Testis (tissue), 3 donors: ENCODE measurements around the gene CALB2. TPM values are rescaled to one million over a fixed set of nuclear protein-coding genes. Genes with fewer than 3 reads are reported as not detected.

ENCODE experiments used
- DNase-seq: peaks from one replicate; pipeline ENCODE4 v3.0.0-alpha.2; 2019
- H3K27ac ChIP-seq, 2 donors: fragments of 200-600 bp; sonication (generic); one replicate each; pipeline ENCODE4 v1.5.1; 2019
- H3K27me3 ChIP-seq: fragments of 200-600 bp; sonication (generic); one replicate; pipeline ENCODE4 v1.5.1; 2019
- H3K36me3 ChIP-seq: fragments of 200-600 bp; sonication (generic); one replicate; pipeline ENCODE4 v1.5.1; 2017; ENCODE audit warnings: low read depth; ENCODE audit errors: missing control alignments
- H3K4me1 ChIP-seq: fragments of 200-600 bp; sonication (generic); one replicate; pipeline ENCODE4 v1.5.1; 2019
- H3K4me3 ChIP-seq, 2 donors: fragments of 200-600 bp; sonication (generic); one replicate each; pipeline ENCODE4 v1.5.1; 2017 to 2019
- H3K9me3 ChIP-seq: fragments of 200-600 bp; sonication (generic); one replicate; pipeline ENCODE4 v1.5.1; 2017
- POLR2A ChIP-seq: fragments of 450-650 bp; IDR thresholded peaks from one replicate; pipeline ENCODE4 v1.6.1; 2017; ENCODE audit warnings: antibody characterized with exemption, mild to moderate bottlenecking, moderate library complexity
- WGBS, 2 donors: methylation state at CpG; one replicate each; pipeline ENCODE4 v1.1.5; 2018; 5-methylcytosine and 5-hydroxymethylcytosine counted together
- intact Hi-C: fragments of 100-400 bp; cut with DNase I; formaldehyde crosslinking; loops from one replicate; pipeline ENCODE4 v1.15.1; 2023; ENCODE audit warnings: low total_unique reads
- polyA plus RNA-seq: library from polyadenylated mRNA; stranded (reverse); fragments of 350-450 nt; fragmentation: Illumina TruSeq; extraction: RNeasy Lipid Tissue Mini Kit (QIAGEN cat#74804); gene quantifications from one replicate; pipeline ENCODE4 v1.2.3, GENCODE V29; 2014; ENCODE audit warnings: low read depth, low replicate concordance; ENCODE audit not compliant: insufficient read depth
- total RNA-seq, 2 donors: library from RNA; depleted of rRNA; stranded (reverse); fragments of >200 nt; gene quantifications; one replicate each; pipeline ENCODE4 v1.2.3, GENCODE V29; 2016
- TF ChIP-seq, protein P1 (sequence below), 3 experiments: fragments of 450-650 bp in 2 of 3; fragments of 200-600 bp in 1 of 3; sonication (generic) in 1 of 3; IDR thresholded peaks; one replicate each; pipeline ENCODE4 v1.5.1; 2016 to 2019; ENCODE audit warnings: antibody characterized with exemption in 3 of 3, mild to moderate bottlenecking in 2 of 3, moderate library complexity in 1 of 3

CALB2 gene
- total and polyA plus RNA-seq, 3 donors from 2014 or later, result 3.6 to 53.2 (median 5.1) TPM

DNA sequence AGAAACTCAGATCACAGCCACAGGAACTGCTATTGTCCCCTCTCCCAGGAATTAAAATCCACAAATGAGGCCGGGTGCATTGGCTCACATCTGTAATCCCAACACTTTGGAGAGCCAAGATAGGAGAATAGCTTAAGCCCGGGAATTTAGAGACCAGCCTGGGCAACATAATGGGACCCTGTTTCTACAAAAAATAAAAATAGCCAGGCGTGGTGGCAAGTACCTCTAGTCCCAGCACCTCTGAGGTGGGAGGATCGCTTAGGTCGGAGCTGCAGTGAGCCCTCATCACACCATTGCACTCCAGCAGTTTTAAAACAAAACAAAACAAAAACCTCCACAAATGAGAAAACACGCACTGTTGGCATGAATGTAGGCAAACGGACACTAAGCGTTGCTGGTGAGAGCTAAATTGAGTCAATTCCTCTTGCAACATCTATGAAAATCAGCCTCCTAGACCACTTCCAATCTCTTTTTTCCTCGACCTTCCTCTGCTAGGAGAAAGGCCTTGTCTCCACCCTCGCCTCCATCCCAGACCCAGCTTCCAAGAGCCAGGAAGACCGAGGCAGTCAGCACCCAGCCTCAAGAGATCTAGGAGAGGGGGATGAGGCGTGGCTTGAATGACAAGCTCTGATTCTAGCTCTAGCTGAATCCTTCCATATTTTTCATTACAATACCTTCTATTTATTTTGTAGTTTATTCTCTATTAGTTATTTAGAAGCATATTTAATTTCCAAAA lies 68.5 kb downstream of the CALB2 start:
- intact Hi-C loops, result no loop called here
- Histone ChIP-seq H3K36me3 (no peaks in the 10 kb centered on the region), H3K4me3 (no peak overlapping the region), H3K27me3 (no peaks in the 10 kb centered on the region), H3K27ac (no peak overlapping the region), H3K9me3 (no peaks in the 10 kb centered on the region), H3K4me1 (no peaks in the 10 kb centered on the region)
- WGBS, 2 donors, result 46 to 55% methylated on average over 12 of the region's 12 CpGs
- no peak for DNase-seq
- TF ChIP-seq, protein P1, sequence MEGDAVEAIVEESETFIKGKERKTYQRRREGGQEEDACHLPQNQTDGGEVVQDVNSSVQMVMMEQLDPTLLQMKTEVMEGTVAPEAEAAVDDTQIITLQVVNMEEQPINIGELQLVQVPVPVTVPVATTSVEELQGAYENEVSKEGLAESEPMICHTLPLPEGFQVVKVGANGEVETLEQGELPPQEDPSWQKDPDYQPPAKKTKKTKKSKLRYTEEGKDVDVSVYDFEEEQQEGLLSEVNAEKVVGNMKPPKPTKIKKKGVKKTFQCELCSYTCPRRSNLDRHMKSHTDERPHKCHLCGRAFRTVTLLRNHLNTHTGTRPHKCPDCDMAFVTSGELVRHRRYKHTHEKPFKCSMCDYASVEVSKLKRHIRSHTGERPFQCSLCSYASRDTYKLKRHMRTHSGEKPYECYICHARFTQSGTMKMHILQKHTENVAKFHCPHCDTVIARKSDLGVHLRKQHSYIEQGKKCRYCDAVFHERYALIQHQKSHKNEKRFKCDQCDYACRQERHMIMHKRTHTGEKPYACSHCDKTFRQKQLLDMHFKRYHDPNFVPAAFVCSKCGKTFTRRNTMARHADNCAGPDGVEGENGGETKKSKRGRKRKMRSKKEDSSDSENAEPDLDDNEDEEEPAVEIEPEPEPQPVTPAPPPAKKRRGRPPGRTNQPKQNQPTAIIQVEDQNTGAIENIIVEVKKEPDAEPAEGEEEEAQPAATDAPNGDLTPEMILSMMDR (IDR thresholded peaks at IDR 0.05), result no peak
- TF ChIP-seq POLR2A, result no peak

DNA sequence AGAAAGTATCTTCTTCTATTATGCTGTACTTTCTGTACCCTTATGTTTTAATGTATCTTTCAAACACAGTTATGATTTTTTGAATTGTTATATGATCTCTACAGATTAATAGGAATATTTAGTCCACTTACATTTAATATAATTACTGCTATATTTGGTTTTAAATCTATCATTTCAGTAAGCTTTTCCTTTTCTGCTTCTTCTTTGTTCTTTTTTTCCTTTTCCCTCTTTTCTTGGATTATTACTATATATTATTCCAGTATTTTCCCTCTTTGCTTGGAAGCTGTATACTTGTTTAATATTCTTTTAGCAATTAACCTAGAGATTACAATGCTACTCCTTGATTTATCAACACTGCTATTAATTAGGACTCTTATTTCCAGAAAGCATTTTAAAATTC lies 69.9 kb downstream of the CALB2 start:
- no peak overlapping the region for H3K4me3 ChIP-seq
- intact Hi-C loops, result no loop called here
- no peaks in the 10 kb centered on the region for H3K27me3 ChIP-seq

DNA sequence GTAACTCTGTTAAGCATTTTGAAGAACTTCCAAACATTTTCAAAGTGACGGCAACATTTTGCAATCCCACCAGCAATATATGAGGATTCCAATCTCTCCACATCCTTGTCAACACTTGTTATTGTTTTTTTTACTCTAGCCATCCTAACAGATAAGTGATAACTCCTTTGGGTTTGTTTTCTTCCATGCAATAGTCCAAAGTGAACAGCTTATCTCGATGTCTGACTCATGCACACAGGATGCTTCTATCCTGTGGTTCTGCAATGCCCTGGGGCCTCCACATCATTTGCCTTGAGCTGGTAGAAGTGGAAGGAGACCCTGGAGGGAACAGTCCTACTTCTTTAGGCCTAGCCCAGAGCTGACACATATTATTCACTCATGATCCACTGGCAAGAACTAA lies 70.4 kb downstream of the CALB2 start:
- no peaks in the 10 kb centered on the region for H3K36me3 ChIP-seq
- no peak overlapping the region for H3K4me3 ChIP-seq
- DNase-seq, result no peak
- no peak overlapping the region for H3K27ac ChIP-seq
- H3K4me1 ChIP-seq, result no peaks in the 10 kb centered on the region
- intact Hi-C loops, result no loop called here
- no peak for TF ChIP-seq POLR2A
- TF ChIP-seq, protein P1 (IDR thresholded peaks at IDR 0.05), result no peak
- 87 to 92% methylated on average over 2 of the region's 2 CpGs for WGBS, 2 donors
- no peaks in the 10 kb centered on the region for H3K9me3 ChIP-seq
- no peaks in the 10 kb centered on the region for H3K27me3 ChIP-seq

More for the DNA sequence above, 69.9 kb downstream of the CALB2 start:
- no peaks in the 10 kb centered on the region for H3K9me3 ChIP-seq
- DNase-seq, result no peak
- H3K36me3 ChIP-seq, result no peaks in the 10 kb centered on the region
- no peak overlapping the region for H3K27ac ChIP-seq
- TF ChIP-seq, protein P1 (IDR thresholded peaks at IDR 0.05), result no peak
- no peak for TF ChIP-seq POLR2A
- no peaks in the 10 kb centered on the region for H3K4me1 ChIP-seq

DNA sequence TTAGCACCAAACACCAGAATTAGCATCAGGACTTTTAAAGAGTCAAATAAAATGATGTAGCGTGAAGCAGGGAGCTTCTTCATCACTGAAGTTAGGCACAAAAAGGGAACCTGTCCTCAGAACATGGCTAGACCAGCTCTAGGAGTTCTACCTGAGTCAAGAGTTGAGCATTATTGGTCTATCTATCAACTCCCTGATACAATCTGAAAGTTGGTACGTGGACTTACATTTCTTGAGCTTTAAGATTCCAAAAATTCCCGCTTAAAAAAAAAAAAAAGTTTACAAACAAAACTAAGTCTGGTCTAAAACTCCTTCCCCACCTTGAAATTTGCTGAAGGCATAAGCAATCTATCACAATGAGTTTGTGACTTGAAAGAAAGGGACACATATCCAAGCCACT lies 71.1 kb downstream of the CALB2 start:
- WGBS, 2 donors, result 86 to 92% methylated on average over 3 of the region's 3 CpGs
- Histone ChIP-seq H3K4me3 (no peak overlapping the region), H3K36me3 (no peaks in the 10 kb centered on the region), H3K4me1 (no peaks in the 10 kb centered on the region), H3K9me3 (no peaks in the 10 kb centered on the region), H3K27me3 (no peaks in the 10 kb centered on the region), H3K27ac (no peak overlapping the region)
- intact Hi-C loops, result no loop called here
- DNase-seq, result no peak
- no peak for TF ChIP-seq POLR2A
- TF ChIP-seq, protein P1 (IDR thresholded peaks at IDR 0.05), result no peak

DNA sequence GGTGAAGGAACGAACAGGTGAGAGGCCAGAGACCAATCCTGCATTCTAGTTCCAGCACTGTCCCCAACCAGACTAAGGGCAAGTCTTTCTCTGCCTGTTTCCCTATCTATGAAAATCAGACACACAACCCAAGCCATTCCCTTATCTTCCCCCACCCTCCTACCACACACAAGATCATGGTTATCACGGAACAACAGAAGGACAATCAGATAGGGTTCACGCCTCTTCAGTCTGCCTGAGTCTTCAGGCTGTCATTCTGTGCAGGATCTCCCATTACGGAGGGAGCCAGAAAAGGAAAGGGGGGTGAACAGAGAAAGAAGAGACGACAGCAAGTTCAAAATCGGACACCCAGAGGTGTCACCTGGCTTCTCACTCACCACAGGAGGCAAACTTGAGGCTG lies 72.2 kb downstream of the CALB2 start:
- no peaks in the 10 kb centered on the region for H3K27me3 ChIP-seq
- WGBS, 2 donors, result 78 to 82% methylated on average over 5 to 6 of the region's 6 CpGs
- intact Hi-C loops, result no loop called here

More for the DNA sequence above, 72.2 kb downstream of the CALB2 start:
- DNase-seq, result no peak
- Histone ChIP-seq H3K9me3 (no peaks in the 10 kb centered on the region), H3K36me3 (no peaks in the 10 kb centered on the region), H3K27ac (no peak overlapping the region), H3K4me3 (no peak overlapping the region), H3K4me1 (no peaks in the 10 kb centered on the region)
- TF ChIP-seq, protein P1 (IDR thresholded peaks at IDR 0.05), result no peak
- no peak for TF ChIP-seq POLR2A
